ENCODE data around the gene ADI1.

DNA sequence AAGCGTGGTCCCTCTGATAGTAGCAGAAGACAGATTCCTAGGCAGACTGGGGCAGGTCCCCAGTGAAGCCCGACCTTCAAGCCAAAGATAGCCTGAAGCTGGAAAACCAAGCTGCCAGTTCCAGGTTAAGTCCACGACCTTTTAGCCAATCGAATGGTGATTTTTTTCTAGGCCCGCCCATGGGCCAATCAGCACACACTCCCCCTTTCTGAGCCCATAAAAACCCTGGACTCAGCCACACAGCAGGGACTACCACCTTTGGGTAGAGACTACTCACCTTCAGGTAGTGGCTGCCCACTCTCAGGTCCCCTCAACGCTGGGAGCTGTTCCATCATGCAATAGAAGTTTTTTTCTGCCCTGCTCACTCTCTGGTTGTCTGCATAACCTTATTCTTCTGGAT lies 14.5 kb upstream of the ADI1 start:
- TF ChIP-seq, protein P1, sequence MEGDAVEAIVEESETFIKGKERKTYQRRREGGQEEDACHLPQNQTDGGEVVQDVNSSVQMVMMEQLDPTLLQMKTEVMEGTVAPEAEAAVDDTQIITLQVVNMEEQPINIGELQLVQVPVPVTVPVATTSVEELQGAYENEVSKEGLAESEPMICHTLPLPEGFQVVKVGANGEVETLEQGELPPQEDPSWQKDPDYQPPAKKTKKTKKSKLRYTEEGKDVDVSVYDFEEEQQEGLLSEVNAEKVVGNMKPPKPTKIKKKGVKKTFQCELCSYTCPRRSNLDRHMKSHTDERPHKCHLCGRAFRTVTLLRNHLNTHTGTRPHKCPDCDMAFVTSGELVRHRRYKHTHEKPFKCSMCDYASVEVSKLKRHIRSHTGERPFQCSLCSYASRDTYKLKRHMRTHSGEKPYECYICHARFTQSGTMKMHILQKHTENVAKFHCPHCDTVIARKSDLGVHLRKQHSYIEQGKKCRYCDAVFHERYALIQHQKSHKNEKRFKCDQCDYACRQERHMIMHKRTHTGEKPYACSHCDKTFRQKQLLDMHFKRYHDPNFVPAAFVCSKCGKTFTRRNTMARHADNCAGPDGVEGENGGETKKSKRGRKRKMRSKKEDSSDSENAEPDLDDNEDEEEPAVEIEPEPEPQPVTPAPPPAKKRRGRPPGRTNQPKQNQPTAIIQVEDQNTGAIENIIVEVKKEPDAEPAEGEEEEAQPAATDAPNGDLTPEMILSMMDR (conservative IDR thresholded peaks at IDR 0.05; ENCODE audit: low read length), result no peak
- no peak for TF ChIP-seq EZH2phosphoT487 (IDR thresholded peaks at IDR 0.05; ENCODE audit: borderline replicate concordance, low read depth, low read length)
